CD4-positive, alpha-beta T cell treated with Interleukin-10 for 1 hour (primary cell): Measurements from ENCODE around the gene CSTF2.
"Not testable (repeated sequence)": the region's sequence is repeated elsewhere in the genome, so short reads cannot be mapped to it uniquely, and the experiment has no call there.

Experiments used
- DNase-seq: peaks from one replicate; pipeline ENCODE4 v3.0.0-alpha.2; 2020

The CSTF2 gene, protein sequence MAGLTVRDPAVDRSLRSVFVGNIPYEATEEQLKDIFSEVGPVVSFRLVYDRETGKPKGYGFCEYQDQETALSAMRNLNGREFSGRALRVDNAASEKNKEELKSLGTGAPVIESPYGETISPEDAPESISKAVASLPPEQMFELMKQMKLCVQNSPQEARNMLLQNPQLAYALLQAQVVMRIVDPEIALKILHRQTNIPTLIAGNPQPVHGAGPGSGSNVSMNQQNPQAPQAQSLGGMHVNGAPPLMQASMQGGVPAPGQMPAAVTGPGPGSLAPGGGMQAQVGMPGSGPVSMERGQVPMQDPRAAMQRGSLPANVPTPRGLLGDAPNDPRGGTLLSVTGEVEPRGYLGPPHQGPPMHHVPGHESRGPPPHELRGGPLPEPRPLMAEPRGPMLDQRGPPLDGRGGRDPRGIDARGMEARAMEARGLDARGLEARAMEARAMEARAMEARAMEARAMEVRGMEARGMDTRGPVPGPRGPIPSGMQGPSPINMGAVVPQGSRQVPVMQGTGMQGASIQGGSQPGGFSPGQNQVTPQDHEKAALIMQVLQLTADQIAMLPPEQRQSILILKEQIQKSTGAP

DNA sequence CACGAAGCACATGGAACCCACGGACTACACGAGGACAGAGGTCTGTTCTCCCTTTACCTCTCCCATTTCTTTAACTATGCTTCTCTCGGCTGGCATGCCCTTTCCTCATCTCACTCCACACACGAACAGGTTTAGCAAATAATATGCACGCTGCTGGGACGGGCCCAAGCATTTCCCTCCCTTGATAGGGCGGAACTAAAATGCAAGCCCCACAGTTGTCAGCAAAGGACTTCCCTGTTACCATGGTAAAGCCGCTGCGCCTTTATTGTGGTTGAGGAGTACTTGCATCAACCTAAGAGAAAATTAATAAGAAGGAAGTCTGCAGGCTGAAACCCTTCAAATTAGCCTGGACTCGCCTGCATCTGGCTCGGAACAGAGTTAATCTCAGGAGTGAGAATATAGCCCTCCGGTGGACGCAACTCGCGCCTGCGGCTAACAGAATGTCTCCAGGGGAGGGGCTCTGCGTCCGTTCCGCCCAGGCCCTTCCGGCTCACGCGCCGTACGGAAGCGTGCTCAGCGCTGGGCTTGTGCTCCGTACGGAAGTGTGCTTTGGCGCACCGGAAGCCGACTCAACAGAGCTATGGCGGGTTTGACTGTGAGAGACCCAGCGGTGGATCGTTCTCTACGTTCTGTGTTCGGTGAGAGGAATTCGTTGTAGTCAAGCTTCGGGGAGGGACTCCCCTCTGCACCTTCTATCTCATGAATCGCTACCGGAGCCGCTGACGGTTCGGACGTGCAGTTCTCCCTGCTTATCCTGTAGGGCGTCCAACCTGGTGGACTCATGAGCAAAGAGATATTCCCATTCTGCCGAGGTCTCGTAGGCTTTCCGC lies at the start of gene CSTF2:
CSTF2 (plus strand) TSS at position 555 of the 830 bp plus-strand sequence; CDS start at position 581, 26 bp downstream.
- peak; percentile 82 for DNase-seq

DNA sequence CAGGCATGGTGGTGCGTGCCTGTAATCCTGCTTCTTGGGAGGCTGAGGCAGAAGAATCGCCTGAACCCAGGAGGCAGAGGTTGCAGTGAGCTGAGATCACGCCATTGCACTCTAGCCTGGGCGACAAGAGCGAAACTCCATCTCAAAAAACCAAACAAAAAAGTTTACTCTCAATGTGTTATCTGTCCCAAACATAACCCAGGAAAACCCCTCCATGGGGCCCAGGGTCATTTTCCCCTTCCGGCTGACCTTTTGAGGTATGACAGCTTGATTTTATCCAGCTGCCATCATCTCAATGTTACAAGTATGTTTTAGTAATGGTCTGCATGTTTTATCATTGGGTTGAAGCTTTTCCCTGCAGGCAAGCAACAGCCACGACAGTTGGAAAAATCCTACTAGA lies 23.8 kb upstream of the CSTF2 start:
- not testable (repeated sequence) for DNase-seq

DNA sequence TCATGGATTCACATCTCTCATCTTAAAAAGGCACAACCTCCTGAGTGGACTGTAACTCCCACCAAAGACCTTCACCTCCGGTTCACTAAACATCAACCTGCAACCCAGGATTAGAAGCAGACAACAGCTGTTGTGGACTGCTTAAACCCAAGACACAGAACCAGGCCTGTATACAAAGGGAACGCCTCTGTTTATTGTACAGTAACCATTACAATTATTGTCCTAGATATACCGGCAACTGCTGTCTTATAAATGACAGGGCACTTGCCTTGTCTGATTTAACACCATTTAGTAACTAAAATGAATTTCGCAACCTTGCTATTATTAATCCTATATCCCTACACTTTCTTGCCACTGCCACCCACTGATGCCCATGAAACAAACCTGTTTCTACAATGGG lies 22.8 kb upstream of the CSTF2 start:
- DNase-seq = no peak

DNA sequence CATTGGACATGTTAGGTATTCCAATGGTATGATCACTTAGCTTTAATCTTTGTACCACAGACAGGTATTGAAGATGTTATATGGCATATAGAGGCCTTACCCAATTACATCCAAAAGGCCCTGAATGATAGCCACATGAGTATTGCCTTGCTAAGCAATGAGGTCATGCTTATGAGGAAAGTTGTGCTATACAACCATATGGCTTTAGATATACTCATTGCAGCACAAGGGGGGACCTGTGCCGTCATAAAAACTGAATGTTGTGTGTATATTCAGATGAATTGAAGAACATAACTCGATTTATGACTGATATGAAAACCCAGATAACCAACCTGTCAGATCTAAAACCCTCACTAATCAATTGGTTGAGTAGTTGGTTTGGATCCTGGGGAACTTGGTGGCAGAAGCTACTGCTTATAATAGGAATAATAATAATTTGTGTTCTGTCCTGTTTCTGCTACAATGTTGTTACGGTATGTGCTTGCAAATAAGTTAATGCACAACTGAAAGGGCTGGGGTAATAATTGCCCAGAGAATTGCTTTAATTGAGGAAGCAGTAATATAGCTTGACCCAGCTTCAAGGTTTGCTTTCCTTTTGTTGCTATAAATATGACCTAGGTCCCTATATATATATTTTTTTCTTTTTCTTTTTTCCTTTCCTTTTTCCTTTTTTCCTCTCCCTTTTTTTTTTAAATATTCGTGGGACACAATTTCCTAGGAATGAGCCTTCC lies 21.5 kb upstream of the CSTF2 start:
- DNase-seq = no peak

DNA sequence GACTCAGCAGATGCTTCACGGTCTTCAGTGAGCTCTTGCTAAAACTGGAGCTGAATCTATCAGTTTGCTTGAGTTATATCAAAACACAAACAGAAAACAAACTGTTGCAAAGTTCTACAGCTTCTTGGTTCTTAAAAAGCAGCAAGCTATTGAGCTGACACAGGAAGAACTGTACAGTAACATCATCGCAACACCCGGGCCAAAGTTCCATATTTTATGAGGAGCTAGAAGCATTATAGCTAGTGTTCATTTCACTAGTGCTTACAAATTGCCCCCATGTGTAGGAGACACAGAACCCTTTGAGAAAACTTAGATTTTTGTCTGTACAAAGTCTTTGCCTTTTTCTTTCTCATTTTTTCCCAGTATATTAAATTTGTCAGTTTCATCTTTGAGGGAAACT lies 17.3 kb upstream of the CSTF2 start:
- no peak for DNase-seq

DNA sequence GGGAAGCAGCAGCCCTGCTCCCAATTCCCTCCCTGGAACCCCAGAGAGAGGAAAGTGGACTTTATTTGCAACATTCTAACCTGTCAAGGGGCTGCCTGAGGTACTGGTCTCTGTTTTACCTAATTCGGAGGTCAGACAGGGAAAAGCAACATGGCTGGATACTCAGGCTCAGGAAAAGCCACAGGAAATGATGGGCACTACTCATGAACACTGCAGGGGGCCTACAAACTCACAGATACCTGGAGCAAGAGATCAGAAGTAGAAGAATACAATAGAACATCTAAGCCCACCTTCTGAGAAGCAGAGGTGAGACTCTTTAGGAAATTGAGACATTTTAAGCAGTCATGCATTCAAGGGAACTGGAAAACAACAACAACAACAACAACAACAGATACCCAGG lies 15.4 kb upstream of the CSTF2 start:
- DNase-seq = no peak

DNA sequence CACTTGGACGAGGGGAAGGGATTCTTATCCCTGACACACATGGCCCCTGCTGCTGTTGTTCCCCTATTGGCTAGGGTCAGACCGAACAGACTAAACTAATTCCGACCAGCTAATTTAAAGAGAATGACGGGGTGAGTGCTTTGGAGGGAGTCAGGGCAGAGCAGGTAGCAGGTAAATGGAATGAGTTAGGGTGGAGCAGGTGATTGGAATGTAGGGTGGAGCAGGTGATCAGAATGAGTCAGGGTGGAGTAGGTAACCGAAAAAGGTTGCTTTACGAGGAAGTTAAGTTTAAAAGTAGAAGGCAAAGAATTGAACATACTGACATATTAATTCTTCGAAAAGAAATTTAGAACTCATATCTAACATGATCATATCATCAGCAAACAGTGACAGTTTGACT lies 11.9 kb upstream of the CSTF2 start:
- DNase-seq = not testable (repeated sequence)

DNA sequence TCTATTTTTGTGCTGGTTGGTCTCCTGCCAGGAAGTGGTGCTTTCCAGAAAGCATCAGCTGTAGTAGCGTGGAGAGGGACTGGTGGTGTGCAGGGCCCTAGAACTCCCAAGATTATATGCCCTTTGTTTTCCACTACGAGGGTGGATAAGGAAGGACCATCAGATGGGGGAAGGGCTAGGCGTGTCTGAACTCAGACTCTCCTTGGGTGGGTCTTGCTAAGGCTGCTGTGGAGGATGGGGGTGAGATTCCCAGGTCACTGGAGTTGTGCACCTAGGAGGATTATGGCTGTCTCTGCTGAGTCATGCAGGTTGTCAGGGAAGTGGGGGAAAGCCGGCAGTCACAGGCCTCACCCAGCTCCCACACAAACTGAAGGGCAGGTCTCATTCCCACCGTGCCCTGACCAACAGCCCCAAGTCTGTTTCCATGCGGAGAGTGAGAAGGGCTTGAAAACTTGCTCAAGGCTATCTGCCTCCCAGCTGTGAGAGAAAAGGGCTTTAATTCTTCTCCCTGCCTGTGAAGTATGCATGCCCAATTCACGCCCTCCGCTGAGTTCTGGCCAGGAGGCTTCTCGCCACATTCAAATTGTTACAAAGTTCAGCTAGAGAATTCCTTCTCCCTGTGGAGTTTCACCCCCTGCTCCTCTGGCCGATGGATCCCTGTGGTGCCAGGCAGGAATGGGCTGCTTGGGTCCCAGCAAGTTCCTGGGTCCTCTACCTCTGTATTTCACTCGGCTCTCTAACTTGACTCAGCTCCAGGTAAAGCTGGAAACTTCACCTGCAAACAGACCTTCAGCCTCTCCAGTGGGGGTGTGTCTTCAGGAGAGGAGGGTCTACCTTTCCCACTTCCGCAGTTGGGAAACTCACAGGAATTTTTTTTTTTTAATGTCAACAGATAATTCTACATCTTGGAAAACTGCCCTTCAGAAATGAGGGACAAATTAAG lies 7.7 kb upstream of the CSTF2 start:
- DNase-seq = no peak

DNA sequence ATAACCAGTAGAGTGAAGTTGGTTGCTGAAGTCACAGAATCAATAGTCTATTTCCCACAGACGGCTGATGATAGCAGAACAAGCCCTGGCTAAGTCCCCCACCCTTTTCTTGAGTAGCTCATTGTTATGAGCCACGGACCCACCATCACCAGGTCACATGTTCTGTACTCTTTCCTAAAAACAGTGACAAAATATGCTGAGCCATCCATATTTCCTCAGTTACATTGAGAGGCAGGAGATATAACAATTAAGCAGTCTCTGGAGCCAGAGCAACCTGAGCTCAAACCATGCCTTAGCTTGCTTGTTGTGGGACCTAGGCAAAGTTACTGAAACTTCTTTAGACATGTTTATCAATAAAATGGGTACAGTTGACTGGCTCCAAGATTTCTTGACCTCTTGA lies 2.9 kb upstream of the CSTF2 start:
- no peak for DNase-seq

DNA sequence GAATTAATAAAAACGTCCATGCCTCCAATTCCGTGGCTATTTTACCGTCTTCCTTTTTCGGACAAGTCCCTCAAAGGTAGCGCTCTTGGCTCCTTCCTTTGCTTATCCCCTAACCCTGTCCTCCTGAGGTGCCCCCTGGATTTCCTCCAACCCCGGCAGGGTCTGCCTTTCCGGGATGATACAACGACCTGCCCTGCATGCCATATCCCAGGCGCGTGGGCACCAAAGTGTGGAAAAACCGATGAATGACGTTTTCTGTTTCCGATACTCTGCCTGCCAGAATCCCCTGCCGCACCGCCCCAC lies 706 bp upstream of the CSTF2 start:
- no peak for DNase-seq

DNA sequence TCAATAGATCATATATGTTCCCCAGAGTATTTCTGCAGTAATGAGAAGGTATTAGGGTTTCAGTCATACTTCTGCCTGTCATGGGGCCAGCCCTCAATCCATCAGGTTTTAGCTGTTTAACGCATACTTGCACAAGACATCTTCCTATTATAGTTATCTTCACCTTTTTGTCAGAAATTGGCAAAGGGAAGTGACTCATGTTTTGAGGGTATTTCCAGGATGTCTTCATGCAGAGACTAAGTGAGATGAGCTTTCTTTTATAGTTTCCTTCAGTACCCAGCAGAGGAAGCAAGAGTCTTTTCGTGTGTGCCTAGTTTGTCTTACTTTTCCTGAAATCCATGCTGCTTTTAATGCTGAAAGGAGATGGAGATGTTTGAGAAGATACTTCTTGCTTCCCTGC lies 9.5 kb downstream of the CSTF2 start:
- peak; percentile 54 for DNase-seq

DNA sequence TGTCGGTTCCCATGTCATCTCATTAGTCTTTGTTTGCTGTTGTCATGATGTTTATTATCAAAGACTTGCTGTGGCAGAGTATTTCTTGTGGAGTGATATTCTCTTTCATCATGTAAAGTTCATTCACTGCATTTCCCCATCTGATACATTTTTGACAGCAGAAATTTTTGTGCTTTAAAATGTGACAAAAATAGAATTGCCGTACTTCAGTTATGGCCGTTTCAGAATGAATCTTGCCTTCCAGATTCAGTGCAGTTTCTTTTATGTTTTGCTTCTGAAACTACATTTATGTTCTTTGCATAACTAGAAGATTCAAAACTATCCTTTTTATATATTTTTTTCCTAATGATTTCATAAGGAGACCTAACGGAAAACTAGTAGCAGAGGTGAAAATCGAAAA lies 10.0 kb downstream of the CSTF2 start:
- DNase-seq = no peak

DNA sequence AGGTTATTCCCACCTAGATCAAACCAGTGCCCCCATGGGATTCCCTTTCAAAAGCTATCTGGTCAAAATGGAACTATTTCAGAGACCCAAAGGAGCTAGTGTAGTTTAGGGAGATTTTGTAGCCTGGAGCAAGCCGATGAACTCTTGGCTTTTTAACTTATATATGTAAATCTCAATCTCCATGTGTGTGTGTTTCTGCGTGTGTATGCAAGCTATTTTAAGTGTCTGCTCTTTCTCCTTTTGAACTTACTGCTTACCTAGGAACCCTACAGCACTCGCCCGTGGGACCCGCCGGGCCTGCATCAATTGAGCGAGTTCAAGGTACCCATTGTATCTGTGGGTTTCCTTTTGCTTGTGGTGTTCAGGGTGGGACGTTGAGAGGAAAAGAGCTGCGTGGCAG lies 10.4 kb downstream of the CSTF2 start:
- peak; percentile 12 for DNase-seq

DNA sequence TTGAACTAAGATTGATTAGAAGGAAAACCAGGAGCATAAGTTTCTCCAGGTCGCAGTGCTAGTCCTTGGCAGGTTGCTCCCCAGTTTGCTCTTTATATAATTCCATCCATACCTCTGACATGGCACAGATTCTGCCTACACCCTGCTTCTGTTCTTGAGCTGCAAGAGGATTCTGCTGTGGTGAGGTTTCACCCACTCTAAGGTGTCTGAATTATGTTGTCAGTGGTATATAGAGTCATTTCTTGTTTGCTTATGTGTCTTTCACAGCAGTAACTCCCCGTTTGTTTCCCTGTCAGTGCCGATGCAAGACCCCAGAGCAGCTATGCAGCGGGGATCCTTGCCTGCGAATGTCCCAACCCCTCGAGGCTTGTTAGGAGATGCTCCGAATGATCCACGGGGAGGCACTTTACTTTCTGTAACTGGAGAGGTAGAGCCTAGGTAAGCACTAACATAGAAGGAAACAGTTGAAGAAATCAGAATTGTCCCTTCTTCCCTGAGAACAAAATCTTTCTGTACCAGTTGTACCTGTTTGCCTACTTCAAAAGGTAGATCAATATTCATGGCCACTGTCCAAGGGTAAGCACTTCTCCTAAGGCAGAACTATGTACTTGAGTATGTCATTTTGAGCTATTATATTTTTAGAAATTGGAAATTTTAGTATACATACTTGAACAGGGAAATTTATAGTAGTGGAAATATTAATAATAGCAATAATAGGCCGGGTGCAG lies 11.2 kb downstream of the CSTF2 start:
- no peak for DNase-seq

DNA sequence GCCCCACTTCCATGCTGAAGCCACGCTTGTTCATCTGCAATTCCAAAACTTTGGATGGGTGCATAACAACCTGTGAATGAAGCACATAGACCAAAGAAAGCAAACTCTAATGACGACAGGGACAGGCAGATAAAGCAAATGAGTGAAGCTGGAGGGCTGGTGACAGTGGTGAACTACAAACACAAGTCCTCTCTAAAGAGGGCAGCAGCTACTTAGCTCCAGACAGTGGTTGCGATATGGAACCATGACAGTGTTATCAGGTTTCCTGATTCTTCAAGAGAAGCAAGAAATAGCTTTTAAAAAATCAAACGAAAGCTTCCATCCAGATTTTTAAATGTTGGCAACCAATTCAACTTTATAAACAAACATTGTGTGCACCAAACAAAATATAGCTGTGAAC lies 30.1 kb downstream of the CSTF2 start:
- DNase-seq = no peak

DNA sequence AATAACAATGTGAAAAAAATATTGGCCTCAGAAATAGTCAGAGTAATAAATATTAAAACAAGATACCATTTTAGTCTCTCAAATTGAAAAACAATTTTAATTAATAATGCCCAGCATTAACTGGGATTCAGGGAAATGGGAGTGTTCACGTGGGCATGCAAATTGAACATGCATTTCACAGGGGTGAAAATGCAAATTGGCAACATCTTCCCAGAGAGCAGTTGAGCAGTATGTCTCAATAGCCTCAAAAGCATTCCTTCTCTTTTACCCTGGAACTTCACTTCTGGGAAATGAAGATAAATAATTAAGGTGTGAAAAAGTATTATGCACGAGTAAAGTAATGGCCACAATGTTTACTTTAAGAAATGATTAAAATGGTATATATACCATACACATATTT lies 32.6 kb downstream of the CSTF2 start:
- no peak for DNase-seq

DNA sequence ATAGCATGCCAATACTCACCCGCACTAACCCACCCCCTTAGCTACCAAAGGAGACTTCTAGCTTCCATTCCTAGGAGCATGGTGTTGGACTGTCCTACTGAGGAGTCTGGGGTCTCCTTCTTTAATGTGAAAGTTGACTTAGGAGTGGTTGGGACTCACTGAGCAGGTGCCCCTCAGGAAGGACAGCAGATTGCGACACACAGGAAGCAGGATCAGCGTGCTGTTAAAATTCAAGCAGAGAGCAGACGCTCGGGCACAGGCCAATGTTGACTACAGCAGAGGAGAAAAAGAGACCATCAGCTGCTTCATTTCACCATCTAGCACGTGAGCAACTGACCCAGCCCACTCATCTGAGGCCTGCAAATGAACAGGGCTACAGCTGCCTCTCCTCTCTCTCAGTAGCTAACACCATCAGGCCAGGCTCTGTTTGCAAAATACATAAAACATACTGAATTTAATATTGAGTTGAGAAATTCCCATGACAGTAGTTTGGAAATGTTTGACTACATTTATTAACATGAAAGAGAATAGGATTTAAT lies 43.2 kb downstream of the CSTF2 start:
- DNase-seq = no peak

DNA sequence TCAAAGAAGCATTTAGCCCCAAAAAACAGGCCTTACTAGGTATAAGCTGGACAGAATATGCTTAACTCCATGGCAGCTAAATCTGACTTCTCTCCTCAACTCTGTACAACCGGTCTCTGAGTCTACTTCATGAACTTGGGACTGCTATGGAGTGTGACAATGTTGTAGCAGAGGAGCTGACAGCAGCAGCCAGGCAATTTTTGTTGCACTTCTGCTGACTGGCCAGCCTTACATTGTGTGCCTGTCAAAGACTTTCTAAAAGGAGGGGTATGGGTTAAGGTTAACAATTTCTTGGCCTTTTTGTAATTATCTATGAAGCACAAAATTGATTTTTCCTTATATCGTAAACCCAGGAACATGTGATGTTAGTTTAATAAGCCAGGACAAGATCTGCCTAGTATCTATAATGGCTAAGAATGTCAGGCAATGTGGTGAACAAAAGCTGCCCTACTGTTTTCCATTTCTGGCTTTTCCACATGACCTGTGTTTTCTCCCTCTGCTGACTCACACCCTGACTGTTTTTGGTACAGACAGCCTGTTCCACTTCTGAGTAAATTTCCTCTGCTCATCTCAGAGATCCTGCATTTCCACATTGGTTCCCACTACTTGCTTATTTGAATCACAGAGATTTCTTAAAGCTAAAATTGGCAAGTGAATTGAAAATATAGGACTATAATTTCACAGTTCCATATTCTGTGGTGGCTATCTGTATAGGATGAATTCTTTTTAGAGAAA lies 44.6 kb downstream of the CSTF2 start:
- no peak for DNase-seq

DNA sequence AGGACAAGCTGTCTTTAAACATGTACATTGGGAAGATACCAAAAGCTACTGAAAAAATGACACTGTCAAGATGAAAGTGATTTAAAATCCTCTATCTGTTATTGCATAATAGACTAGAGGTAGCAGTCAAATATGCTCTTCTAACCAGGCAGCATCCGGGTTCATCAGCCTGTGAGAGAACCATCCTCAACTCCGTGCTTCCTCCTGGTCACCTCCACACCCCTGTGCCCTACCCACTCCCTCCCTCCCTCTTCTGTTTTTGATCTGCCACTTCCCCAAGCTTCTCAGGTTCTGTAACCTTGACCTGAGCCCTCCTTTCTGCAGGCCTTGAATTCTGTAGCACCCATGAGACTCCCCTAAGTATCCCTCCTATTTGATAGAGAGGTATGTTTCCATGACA lies 48.1 kb downstream of the CSTF2 start:
- no peak for DNase-seq

DNA sequence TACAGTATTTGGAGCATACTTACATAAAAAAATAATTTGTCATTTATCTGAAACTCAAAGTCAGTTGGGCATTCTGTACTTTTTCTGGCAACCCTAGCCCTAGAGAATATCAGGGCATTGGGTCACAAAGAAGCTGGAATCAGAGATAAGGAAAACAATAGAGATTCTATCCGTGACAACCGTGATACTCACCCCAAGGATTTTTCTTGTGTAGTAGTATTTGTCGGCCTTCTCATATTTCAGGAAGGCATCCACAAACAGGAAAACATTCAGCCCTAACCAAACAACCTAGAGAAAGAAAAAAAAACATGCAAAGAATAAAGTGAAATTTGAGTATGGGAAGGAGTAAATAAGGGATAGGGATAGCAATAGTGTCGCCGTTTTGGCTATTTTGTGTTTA lies 50.3 kb downstream of the CSTF2 start:
- no peak for DNase-seq
